ENCODE data around the gene MEX3D. TPM values are rescaled to one million over a fixed set of nuclear protein-coding genes. Genes with fewer than 3 reads are reported as not detected.
A peak's percentile ranks its signal among the peaks of the same experiment; 100 is the strongest.

MEX3D gene
- total and polyA plus RNA-seq, 8 donors = 2.6 to 21.2 (median 9.1) TPM

DNA sequence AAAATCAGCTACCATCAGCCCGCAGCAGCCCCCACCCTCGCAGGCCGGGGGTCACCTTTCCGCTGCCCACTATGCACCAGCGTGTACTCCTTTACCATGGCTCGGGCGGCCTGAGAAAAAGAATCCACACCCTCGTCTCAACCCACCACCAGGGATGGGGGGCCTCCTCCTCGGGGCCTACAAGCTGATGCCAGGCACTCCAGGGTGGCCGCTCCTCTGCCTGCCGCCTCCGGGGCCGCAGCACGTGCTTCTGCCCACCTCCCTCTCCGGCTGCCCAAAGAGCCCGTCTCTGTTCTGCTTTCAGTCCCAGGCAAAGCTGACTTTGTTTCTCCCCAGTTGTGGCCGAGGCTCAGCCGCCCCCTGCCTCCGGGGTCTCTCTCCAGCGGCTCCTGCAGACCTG lies 11.1 kb upstream of the MEX3D start:
- DNase-seq (no peak), FAIRE-seq (no peak), ATAC-seq (no peak)
- TF ChIP-seq, protein P1, sequence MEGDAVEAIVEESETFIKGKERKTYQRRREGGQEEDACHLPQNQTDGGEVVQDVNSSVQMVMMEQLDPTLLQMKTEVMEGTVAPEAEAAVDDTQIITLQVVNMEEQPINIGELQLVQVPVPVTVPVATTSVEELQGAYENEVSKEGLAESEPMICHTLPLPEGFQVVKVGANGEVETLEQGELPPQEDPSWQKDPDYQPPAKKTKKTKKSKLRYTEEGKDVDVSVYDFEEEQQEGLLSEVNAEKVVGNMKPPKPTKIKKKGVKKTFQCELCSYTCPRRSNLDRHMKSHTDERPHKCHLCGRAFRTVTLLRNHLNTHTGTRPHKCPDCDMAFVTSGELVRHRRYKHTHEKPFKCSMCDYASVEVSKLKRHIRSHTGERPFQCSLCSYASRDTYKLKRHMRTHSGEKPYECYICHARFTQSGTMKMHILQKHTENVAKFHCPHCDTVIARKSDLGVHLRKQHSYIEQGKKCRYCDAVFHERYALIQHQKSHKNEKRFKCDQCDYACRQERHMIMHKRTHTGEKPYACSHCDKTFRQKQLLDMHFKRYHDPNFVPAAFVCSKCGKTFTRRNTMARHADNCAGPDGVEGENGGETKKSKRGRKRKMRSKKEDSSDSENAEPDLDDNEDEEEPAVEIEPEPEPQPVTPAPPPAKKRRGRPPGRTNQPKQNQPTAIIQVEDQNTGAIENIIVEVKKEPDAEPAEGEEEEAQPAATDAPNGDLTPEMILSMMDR (IDR thresholded peaks at IDR 0.05) = no peak
- Histone ChIP-seq H3K4me3 (no peak overlapping the region), H3K36me3 (peaks cover 3 to 24% (median 16%) of the 10 kb centered on the region in 3 donors), H3K4me1 (no peaks in the 10 kb centered on the region), H3K27me3 (no peaks in the 10 kb centered on the region), H3K9me3 (no peaks in the 10 kb centered on the region), H3K27ac (no peak overlapping the region)
- intact Hi-C loops (cut with DNase I) = no loop called here
- WGBS, 2 donors = 97 to 98% methylated on average over 20 of the region's 20 CpGs

DNA sequence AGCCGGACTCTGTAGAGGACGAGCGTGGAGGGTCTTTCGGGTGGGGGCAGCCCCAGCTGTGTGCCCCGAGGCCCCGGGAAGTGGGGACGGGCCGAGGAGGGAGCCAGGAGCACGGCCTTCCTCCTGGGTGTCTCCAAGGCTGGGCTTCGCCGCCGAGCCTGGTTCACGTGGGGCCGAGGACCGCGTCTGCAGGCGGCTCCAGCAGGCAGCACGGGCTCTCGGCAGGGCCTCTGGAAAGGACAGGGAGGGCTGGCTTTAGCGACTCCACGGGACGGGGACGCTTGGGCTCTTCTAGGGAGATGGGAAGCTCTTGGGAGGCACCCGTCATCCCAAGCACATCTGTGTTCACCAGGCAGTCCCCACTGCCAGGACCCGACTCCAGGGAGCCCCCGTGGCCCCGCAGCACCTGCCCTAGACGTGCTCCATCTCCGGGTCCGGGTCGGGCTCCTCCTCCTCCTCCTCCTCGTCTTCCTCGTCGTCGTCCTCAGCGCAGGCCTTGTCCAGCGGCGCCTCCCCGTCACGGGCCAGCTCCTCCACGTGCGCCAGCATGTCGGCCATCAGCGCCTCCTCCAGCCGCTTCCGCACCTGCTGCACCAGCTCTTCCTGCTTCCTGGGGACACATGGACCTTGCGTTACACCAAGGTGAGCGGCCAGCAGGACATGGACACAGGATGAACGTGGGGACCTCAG lies 9.9 kb upstream of the MEX3D start:
- Histone ChIP-seq H3K9me3 (no peaks in the 10 kb centered on the region), H3K4me3 (no peak overlapping the region), H3K36me3 (peaks cover 3 to 16% (median 15%) of the 10 kb centered on the region in 3 donors), H3K27ac (no peak overlapping the region), H3K27me3 (no peaks in the 10 kb centered on the region), H3K4me1 (no peaks in the 10 kb centered on the region)
- 91 to 93% methylated on average over 49 of the region's 49 CpGs for WGBS, 2 donors
- intact Hi-C loops (cut with DNase I) = no loop called here
- ATAC-seq (no peak), DNase-seq (no peak), FAIRE-seq (no peak)
- TF ChIP-seq, protein P1 (IDR thresholded peaks at IDR 0.05) = no peak

DNA sequence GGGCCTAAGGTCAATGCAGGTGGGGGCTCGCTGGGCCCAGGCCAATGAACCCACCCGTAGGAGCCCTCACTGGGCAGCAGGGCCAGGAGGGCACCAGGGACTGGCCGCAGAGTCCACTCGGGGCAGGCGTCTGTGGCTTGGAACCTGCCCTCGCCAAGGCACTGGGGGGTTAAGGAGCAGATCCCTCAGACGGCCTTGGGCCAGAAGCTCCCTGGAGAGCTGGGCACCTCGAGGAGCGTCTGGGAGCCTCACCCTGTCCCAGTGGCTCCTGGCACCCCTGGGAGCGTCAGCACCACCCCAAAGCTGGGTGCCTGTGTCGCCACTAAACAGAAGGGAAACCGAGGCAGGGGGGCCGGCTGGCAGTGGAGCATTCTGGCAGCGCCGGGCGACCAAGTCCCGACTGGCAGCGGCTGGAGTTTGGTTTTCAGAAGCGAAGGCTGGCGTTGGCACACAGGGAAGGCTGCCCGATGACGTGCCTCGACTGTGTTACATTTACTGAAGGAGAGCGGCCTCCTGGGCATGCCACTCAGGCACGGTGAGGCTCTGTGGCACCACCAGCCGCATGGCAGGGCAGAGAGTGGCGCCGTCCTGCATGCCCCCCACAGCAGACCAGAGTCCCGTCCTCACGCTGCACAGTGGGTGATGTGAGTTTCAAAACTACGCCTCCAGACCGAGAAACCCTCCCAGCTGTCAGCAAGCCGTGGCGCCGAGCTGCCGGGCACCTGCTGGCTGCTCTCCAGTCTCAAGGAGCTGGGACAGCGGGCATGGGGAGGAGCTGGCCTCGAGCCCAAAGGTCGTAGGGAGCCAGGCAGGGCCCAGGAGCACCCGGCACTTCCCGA lies 9.2 kb upstream of the MEX3D start:
- WGBS, 2 donors = 82 to 86% methylated on average over 41 of the region's 41 CpGs
- intact Hi-C loops (cut with DNase I) = no loop called here
- no peak for FAIRE-seq

DNA sequence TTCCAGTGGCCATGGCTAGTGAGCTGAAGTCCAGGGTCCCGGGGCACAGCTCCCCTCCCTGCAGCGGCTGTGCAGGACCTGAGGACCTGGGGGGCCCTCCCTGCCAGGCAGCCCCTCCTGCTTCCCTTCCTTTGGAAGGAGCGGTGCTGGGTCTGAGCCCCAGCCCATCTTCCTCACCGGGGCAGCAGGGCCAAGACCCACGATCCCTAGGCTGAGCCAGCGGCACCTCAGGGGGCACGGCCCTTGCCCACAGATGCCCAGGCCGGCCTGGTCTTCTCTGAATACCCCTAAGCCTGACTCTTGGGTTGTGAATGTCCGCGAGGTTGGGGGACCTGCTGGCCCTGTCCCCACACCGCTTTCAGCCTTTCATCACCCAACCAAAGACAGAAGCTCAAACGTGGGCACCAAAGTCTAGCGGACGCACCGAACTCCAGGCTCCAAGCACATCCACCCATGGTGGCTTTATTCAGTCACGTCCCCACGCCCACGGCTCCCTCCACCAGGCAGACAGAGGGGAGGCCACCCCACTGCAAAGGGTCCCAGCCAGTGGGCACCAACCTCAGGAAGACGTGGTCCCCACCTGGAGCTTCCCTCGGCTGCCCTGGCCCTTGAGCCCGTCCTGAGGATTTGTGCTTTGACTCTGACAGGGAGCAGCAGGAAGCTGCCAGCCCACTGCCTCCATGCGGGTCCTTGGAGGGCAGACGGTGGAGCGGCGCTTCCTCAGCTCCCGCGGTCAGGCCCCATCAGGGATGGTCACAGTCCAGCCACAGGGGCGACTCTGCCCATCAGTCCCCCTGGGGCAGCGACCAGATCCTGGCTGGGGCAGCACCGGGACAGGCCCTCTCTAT lies 8.3 kb upstream of the MEX3D start:
- FAIRE-seq = no peak
- Histone ChIP-seq H3K27me3 (no peaks in the 10 kb centered on the region), H3K27ac (no peak overlapping the region), H3K4me3 (no peak overlapping the region), H3K9me3 (no peaks in the 10 kb centered on the region), H3K4me1 (no peaks in the 10 kb centered on the region), H3K36me3 (peaks cover 3 to 16% (median 13%) of the 10 kb centered on the region in 3 donors)
- intact Hi-C loops (cut with DNase I) = no loop called here
- TF ChIP-seq, protein P1 (IDR thresholded peaks at IDR 0.05) = no peak
- ATAC-seq = peak in 3 of 4 donors; percentile 5 to 16 (median 10)
- WGBS, 2 donors = 90 to 91% methylated on average over 30 of the region's 30 CpGs
- peak in 1 of 6 donors; percentile 72 for DNase-seq

More for the DNA sequence above, 9.2 kb upstream of the MEX3D start:
- Histone ChIP-seq H3K27ac (no peak overlapping the region), H3K4me1 (no peaks in the 10 kb centered on the region), H3K4me3 (no peak overlapping the region), H3K27me3 (no peaks in the 10 kb centered on the region), H3K36me3 (peaks cover 3 to 16% (median 15%) of the 10 kb centered on the region in 3 donors), H3K9me3 (no peaks in the 10 kb centered on the region)
- TF ChIP-seq, protein P1 (IDR thresholded peaks at IDR 0.05) = no peak
- peak in 2 of 4 donors; percentile 5 to 19 for ATAC-seq
- peak in 1 of 6 donors; percentile 62 for DNase-seq
